NCI-H2029 treated with DMSO at 0.1 percent for 48 hours (cell line): Measurements from ENCODE around the gene STIL.
"Not testable (repeated sequence)": the region's sequence is repeated elsewhere in the genome, so short reads cannot be mapped to it uniquely, and the experiment has no call there.

Experiments used
- DNase-seq: peaks from one replicate; lab custom pipeline; 2025; lab: John Stamatoyannopoulos, UW

Gene STIL

GRCh38 chr1:47219590-47220220, 94.2 kb downstream of the STIL start:
- no peak for DNase-seq

GRCh38 chr1:47219001-47219400, 94.9 kb downstream of the STIL start:
- no peak for DNase-seq

GRCh38 chr1:47216278-47217059, 97.5 kb downstream of the STIL start:
- no peak for DNase-seq

GRCh38 chr1:47215713-47216112, 98.2 kb downstream of the STIL start:
- no peak for DNase-seq

- no peak for DNase-seq
Measured at GRCh38 chr1:47214549-47214948, 99.4 kb downstream of the STIL start.

GRCh38 chr1:47213230-47213963, 100.5 kb downstream of the STIL start:
- no peak for DNase-seq

- no peak for DNase-seq
Measured at GRCh38 chr1:47212636-47213229, 101.2 kb downstream of the STIL start.

- DNase-seq = no peak
Measured at GRCh38 chr1:47211796-47212269, 102.1 kb downstream of the STIL start.

- DNase-seq = no peak
Measured at GRCh38 chr1:47210666-47211065, 103.3 kb downstream of the STIL start.

- no peak for DNase-seq
Measured at GRCh38 chr1:47209725-47210325, 104.1 kb downstream of the STIL start.

GRCh38 chr1:47209091-47209490, 104.9 kb downstream of the STIL start:
- DNase-seq = no peak

- DNase-seq = no peak
Measured at GRCh38 chr1:47208374-47208850, 105.5 kb downstream of the STIL start.

GRCh38 chr1:47207803-47208373, 106.1 kb downstream of the STIL start:
- DNase-seq = no peak

- no peak for DNase-seq
Measured at GRCh38 chr1:47205918-47206317, 108.0 kb downstream of the STIL start.

GRCh38 chr1:47203504-47203903, 110.4 kb downstream of the STIL start:
- not testable (repeated sequence) for DNase-seq

- DNase-seq = no peak
Measured at GRCh38 chr1:47201179-47201578, 112.8 kb downstream of the STIL start.
